Measurements from ENCODE around the gene IGFBP6.

The IGFBP6 gene

GRCh38 chr12:53122961-53123468 is 25.5 kb downstream of the IGFBP6 start:
- DNase-seq, result no peak

GRCh38 chr12:53123578-53124351 is 26.3 kb downstream of the IGFBP6 start:
- no peak for DNase-seq

- DNase-seq, result no peak
These were observed 26.9 kb downstream of the IGFBP6 start for GRCh38 chr12:53124352-53124723.

GRCh38 chr12:53127169-53127568 is 29.7 kb downstream of the IGFBP6 start:
- no peak for DNase-seq

- DNase-seq, result no peak
These were observed 31.5 kb downstream of the IGFBP6 start for GRCh38 chr12:53128780-53129569.

GRCh38 chr12:53131844-53132243 is 34.4 kb downstream of the IGFBP6 start:
- DNase-seq, result no peak

GRCh38 chr12:53133722-53134121 is 36.3 kb downstream of the IGFBP6 start:
- no peak for DNase-seq

GRCh38 chr12:53143355-53143754 is 45.9 kb downstream of the IGFBP6 start:
- no peak for DNase-seq

GRCh38 chr12:53145383-53146260 is 48.2 kb downstream of the IGFBP6 start:
- no peak for DNase-seq

GRCh38 chr12:53147181-53147580 is 49.7 kb downstream of the IGFBP6 start:
- DNase-seq, result no peak

GRCh38 chr12:53147653-53148052 is 50.2 kb downstream of the IGFBP6 start:
- no peak for DNase-seq

- DNase-seq, result no peak
These were observed 53.6 kb downstream of the IGFBP6 start for GRCh38 chr12:53151039-53151438.

All from NCI-H2107 (cell line).